Fibroblast of gingiva (primary cell): ENCODE data around the gene RNF217.
"Not testable (repeated sequence)": the region's sequence is repeated elsewhere in the genome, so short reads cannot be mapped to it uniquely, and the experiment has no call there.

ENCODE experiments used
- DNase-seq: peaks from one replicate; pipeline ENCODE4 v3.0.0-alpha.2; 2011; ENCODE audit warnings: low read depth

The RNF217 gene

DNA sequence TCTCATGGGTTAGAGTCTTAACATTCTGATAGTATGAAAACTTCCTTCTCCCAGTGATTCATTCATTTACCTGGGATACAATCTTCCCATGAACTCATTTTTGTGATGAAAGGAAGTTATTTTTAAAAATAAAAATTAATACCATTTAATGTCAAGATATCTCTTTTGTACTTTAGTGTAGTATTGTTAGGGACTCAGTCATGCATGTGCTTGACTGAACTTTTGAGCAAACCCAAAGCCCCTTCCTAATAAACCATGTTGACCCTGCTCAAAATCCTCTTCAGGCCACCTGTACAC lies 52.4 kb downstream of the RNF217 start:
- DNase-seq: no peak

DNA sequence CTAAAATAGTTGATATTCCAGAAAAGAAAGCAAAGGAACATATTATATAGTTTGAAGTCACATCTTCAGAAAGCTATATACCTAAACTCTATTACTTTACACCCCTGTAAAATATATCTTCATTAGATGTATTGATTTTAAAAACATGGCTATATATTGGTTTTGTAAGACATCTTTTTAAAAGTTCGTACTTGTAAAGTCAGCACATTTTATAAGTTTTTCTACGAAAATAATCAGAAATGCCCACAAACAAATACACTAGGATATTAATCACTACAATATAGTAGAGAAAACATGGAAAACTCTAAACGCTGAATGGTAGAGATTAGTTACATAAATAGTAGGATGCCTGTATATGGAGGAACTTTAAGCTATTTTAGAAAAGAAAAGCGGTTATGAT lies 52.9 kb downstream of the RNF217 start:
- DNase-seq: no peak

DNA sequence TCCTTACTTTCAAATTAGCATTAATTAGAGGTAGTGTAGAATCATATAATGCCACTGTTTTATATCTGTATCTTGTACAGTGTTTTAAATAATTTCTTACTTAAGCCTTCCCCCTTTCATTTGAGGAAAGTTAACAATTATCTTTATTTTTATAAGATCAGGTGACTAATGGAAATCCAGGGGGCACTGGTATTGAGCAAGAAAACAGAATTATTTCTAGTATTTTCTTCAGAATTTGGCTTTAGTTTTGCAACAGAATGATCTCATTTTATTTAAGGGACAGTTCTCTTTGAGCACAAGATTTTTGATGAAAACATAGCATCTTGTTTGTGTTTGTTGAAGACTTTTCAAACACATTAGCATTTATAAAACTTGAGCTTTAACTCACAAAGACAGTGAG lies 55.9 kb downstream of the RNF217 start:
- DNase-seq: peak; percentile 30

DNA sequence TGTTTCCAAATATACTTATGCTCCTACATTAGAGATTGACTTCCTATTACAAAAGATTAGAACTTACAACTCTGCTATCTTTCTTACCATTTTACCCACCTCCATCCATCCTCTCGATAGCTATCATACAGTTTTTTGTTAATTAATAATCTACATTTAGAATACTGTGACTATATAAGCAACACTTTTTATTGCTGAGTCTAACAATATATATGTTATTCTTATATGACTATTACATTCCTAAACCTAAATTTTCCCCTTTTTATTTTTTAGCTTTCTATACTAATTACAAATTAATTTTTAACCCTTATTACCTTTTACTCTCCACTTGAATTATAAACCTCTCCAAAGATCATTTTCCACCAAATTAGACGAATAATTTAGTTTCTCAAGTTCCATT lies 57.0 kb downstream of the RNF217 start:
- DNase-seq: no peak

DNA sequence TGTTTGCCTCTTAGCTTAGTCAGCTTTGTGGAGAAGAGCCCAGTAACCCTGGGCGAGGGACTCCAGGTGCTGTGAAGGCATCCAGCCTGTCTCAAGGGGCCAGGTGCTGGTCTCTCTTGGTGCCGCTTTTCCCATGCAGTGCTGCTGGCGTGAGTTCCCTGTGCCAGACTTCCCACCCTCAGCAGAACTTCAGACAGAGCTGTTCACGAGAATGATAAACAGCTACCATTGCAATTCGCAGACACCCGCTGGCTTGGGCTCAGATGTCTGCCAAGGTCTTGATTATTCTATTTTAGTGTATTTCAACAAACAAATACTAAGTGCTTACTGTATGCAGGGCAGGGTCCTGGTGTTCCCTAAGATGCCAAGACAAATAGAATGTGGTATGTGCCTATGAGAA lies 57.7 kb downstream of the RNF217 start:
- no peak for DNase-seq

DNA sequence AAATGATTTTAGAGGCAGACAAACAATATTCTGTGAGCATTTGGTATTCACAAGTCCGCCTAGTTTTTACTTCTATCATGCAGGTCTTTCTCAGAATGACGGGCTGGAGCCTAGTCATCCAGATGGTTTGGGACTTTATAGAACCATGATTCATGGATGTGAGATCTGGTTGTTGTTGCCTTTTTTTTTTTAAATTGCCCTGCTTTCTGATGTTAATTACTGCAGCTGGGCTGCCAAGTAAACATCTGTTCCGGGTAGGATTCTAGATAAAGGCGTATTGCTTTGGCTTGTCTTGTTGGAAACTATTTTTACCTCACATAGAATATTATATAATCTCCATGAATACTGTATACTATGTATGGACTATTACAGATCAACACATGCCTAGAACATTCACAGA lies 58.1 kb downstream of the RNF217 start:
- DNase-seq: peak; percentile 45

DNA sequence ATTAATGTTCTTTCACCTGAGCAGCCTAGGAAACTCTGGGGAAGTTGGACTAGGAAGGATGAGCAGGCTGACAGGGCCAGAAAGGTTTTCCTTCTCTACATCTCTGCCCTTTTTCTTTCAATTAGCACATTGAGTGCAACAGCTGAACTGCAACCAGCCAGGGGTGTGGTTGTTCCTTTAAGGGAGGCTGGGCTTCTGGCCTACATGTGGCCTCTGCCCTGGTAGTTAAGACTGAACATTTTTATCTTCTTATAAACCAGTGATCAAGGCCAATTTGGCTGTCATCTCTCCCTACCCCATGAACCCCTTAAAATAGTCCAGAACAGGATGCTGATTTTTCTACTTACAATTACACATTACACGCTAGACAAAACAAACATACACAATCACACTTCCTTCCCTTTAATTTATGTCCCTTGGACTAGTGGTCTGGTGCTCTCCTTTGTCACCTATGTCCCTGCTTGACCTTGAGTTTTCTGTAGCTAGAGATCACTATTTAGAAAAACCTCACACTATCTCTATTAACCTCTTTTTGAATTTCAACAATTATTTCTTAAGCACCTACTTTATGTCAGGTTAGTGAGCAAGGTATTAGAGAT lies 60.3 kb downstream of the RNF217 start:
- DNase-seq: peak; percentile 12

DNA sequence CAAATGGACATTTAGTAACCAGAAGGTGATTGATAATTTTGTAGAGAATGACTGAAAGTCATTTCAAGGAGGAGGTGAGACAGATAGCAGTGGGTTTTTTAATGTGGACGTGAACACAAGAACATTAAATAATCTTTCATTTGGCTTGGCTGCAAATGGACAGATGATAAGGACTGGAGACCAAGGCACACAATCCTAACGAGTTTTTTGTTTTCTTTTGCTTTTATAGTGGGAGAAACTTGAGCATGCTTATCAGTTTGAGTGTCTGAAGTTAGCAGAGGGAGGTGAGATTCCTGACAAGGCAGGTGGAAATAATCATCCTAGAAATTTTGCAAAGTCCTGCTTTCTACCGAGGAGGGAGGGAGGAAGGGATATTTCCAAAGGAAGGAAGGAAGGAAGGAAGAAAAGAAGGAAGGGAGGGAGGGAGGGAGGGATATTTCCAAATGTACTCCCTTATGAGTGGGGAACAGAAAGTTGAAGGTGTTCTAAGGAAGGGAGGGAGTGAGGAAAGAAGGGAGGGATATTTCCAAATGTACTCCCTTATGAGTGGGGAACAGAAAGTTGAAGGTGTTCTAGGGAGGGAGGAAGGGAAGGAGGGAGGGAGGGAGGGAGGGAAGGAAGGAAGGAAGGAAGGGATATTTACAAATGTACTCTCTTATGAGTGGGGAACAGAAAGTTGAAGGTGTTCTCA lies 63.1 kb downstream of the RNF217 start:
- no peak for DNase-seq

DNA sequence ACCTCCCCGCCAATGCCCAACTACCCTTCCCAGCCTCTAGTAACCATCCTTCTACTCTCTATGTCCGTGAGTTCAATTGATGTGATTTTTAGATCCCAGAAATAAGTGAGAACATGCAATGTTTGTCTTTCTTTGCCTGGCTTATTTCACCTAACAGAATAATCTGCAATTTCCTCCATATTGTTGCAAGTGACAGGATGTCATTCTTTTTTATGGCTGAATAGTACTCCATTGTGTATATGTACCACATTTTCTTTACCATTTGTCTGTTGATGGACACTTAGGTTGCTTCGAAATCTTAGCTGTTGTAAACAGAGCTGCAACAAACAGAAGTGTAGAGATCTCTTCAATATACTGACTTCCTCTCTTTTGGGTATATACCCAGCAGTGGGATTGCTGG lies 65.0 kb downstream of the RNF217 start:
- DNase-seq: no peak

DNA sequence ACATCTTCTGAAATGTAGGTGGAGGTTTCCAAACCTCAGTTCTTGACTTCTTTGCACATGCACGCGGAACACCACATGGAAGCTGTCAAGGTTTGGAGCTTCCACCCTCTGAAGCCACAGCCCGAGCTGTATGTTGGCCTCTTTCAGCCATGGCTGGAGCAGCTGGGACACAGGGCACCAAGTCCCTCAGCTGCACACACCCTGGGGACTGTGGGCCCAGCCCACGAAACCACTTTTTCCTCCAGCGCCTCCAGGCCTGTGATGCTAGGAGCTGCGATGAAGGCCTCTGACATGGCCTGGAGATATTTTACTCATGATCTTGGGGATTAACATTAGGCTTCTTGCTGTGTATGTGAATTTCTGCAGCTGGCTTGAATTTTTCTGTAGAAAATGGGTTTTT lies 68.7 kb downstream of the RNF217 start:
- no peak for DNase-seq

DNA sequence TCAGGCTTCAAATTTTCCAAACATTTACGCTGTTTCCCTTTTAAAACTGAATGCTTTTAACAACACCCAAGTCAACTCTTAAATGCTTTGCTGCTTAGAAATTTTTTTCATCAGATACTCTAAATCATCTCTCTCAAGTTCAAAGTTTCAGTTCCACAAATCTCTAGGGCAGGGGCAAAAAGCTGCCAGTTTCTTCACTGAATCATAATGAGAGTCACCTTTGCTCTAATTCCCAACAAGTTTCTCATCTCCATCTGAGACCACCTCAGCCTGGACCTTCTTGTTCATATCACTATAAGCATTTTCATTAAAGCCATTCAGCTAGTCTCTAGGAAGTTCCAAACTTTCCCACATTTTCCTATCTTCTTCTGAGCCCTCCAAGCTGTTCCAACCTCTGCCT lies 69.1 kb downstream of the RNF217 start:
- no peak for DNase-seq

DNA sequence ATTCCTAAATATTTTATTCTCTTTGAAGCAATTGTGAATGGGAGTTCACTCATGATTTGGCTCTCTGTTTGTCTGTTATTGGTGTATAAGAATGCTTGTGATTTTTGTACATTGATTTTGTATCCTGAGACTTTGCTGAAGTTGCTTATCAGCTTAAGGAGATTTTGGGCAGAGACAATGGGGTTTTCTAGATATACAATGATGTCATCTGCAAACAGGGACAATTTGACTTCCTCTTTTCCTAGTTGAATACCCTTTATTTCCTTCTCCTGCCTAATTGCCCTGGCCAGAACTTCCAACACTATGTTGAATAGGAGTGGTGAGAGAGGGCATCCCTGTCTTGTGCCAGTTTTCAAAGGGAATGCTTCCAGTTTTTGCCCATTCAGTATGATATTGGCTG lies 72.7 kb downstream of the RNF217 start:
- DNase-seq: not testable (repeated sequence)

DNA sequence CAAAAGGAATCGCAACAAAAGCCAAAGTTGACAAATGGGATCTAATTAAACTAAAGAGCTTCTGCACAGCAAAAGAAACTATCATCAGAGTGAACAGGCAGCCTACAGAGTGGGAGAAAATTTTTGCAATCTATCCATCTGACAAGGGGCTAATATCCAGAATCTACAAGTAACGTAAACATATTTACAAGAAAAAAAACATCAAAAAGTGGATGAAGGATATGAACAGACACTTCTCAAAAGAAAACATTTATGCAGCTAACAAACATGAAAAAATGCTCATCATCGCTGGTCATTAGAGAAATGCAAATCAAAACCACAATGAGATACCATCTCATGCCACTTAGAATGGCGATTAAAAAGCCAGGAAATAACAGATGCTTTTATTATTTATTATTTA lies 74.2 kb downstream of the RNF217 start:
- DNase-seq: not testable (repeated sequence)

DNA sequence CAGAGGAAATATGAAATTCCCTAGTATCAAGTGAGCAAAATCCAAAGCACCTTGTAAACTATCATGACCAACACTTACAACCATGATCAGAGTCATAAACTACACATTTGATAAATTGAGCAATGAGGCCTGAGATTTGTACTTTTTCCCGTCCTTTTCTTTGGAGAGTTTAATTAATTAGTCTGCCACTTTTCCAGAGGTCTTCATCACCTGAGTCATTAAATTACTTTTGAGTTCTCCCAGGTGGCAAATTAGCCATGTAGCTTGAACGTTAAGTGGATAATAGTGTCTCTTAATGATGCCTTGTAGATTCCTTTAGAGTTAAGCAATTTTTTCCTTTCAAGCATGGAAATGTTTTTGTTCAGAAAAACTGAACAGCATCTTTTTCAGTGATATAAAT lies 75.6 kb downstream of the RNF217 start:
- DNase-seq: no peak

DNA sequence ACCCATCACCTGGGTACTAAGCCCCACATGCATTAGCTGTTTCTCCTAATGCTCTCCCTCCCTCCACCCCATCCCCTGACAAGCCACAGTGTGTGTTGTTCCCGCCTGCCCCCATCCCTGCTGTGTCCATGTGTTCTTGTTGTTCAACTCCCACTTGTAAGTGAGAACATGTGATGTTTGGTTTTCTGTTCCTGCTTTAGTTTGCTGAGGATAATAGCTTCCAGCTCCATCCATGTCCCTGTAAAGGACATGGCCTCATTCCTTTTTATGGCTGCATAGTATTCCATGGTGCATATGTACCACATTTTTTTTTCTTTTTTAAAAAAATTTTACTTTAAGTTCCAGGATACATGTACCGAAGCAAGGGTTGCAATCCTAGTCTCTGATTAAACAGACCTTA lies 76.7 kb downstream of the RNF217 start:
- DNase-seq: no peak

DNA sequence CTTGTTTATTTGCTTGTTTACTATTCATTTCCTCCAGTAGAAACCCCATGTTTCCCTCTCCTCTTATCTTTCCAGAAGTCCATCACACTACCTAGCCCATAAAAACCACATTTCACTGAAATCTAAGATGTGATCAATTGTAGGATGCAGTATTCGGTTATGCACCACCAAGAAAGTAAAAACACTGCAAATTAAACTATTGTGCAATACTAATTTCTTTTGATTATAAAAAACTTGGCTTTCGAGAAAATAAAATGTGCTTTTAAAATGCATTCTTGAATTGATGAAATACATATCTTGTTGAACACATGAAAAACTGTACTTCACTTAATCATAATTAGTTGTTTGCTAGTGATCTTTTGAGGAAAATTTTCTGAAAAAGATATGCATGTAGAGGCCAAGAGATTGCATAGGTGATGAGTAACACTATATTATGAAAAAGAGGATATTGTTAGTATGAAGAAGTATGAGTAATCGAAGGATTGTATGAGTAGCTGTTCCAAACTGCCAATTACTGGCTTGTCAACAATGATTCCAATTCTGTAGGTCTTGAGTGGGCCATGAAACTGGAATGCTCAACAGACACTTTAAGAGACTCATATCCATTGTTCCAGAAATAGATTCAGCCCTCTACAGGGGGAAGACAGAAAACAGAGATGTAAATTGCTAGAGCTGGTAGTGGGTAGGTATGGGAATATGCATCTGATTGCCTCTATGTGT lies 79.7 kb downstream of the RNF217 start:
- DNase-seq: no peak

DNA sequence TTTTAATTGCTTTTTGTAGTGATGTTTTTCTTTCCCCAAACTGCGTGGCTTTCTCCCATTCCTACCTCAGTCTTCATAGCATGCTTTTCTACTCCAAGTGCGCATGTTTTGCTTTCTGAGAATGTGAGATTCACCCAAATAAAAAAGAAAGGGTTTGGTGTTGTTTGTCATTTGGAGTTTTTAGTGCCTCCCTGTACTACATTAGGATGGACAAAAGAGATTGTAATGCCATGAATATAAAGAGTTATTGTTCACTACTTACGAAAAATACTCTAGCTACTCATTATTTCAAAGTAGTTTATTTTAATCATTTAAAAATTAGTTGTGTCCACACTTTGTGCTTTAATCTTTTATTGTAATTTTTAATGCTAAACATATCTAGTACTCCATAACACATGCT lies 81.8 kb downstream of the RNF217 start:
- no peak for DNase-seq

DNA sequence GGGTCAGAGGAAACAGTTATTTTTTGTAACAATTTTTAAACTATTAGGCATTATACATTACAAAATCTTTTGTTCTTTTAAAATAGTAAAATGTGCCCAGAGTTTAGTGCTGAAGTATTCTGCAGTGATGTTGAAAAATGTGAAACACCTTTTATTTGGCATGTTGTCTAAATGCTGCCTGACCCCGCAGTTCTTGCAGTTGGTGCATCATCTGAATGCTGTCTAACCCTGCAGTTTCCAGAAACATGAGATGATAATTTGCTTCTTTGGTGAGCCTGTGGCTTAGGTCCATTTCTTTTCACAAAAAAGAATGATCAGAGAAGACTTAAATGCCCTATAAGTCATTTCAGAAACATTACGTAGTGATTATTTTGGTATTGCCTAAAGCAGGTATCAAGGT lies 82.4 kb downstream of the RNF217 start:
- no peak for DNase-seq

DNA sequence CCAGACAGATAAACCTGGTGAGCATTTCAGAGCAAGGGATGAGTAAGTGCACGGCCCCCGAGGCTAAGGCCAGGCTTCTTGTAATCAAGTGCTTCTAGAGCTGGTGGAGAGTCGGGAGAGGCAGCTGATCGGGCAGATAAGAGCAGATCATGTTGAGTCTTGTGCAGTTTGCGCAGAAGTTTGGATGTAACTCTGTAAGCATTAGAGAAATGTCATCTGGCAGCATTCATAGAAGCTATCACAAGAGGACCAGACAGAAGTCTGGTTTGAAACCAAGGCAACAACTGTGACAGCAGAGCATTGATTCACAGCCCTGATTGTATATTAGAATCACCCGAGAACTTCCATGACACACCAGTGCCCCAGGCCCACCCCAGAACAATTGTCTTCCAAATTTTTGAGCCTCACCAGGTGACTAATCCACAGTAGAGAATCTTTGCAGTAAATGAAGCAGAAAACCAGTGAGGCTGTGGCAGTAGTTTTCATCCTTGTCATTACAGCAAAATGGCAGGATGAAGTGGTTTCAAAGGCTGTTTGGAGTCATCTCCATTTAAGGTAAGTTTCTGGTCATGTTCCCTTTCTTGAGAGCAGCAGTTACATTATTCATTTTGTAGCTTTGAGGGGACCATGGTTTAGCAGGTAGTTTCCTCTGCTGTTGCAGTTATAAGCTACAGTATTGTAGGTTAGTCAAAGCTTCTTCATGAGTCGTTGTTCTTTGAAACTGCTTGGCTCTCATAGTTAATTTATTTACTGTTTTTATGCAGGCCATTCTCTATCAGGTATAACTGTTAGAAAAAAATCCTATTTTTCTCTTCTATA lies 84.1 kb downstream of the RNF217 start:
- no peak for DNase-seq

DNA sequence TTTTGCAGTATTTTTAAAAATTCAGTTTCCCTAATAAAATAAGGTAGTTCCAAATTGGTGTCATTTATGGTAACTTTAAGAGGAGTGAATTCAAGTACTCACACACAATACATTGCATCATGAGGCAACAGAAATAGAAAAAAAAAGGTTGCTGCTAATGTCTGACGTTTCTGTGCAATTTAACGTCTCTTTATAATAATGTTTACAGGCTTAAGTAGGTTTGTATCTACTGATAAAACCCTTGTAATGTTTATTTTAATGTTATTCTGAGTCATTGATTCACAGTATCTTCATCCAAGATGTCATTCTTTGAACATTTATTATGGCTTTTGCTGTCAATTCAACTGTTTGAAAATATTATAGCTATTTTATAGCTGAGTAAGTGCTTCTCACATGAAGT lies 86.0 kb downstream of the RNF217 start:
- DNase-seq: no peak

DNA sequence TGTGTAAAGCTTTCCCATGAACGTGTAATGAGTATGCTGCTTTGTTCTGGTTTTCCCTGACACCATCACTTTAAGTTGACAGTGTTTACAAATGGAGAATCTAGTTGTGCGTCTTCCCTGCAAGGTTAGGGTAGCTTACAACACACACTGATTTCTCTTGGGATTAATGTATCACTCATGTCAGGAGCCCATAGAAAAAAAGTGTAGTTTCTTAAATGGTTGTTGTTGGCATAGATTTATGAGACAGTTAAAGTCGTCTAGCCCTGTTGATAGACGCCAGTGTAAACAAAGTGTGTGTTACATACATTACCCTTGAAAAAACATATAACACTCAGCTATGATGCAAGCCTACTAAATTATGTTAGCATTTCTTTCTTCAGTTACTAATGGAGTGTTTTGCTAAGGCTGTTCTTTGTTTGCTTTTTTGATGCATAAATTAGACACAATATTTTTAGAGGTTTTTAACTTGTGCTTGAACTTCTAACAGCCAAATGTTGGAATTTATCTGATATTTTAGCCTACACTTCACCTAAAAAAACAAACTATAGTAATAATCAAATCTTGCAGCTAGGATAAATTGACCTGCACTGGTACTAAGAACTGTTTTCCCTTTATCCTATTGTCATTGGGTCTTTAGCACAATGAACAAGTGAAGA lies 88.6 kb downstream of the RNF217 start:
- peak; percentile 41 for DNase-seq

DNA sequence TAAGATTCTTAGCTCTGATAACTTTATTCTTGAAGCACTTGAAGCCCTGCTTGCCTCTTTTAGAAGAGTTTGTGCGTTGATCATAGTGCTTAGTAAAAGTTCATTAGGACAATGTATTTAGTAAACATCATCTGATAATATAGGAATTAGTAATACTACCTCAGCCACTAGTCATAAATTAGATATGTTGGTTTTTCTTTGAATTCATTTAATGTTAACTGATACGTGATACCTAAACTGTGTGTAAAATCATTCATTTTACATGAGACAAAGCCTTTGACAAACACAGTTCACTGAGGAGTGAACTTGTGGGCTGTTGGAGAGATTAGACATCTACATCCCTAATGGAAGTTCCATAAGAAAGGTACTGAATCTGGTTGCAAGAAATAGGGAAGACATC lies 91.6 kb downstream of the RNF217 start:
- no peak for DNase-seq
